ENCODE data around the gene GDI1. TPM values are rescaled to one million over a fixed set of nuclear protein-coding genes. Genes with fewer than 3 reads are reported as not detected.

GDI1 gene
- polyA plus RNA-seq, 1 of the 3 experiments (the other 2 are of a cell fraction), result 408 TPM

GRCh38 chrX:154432210-154432609, 4.7 kb upstream of the GDI1 start:
- H3K4me1 ChIP-seq (ENCODE audit: control insufficient read depth in 1 of 2, insufficient read depth in 2 of 2, low read depth in 1 of 2, low read length in 1 of 2), result peaks cover 0 to 11% of the 10 kb centered on the region in 2 experiments; a peak in 1 of 4 replicates
- no peak overlapping the region for H3K4me3 ChIP-seq (ENCODE audit: low read depth in 2 of 2, low read length in 1 of 2)
- DNase-seq, result no peak
- H3K27me3 ChIP-seq (ENCODE audit: insufficient read depth), result peaks cover 9% of the 10 kb centered on the region
- no peak overlapping the region for H2AFZ ChIP-seq (ENCODE audit: low read depth)
- peaks cover 0 to 11% of the 10 kb centered on the region in 2 experiments for H3K36me3 ChIP-seq (replicated peaks in 1 of 2; ENCODE audit: control insufficient read depth in 1 of 2, insufficient read depth in 2 of 2, low read length in 1 of 2)
- CTCF ChIA-PET, result interaction anchor here (1.5 kb wide), 1 partner anchor 115 kb away, joined by 3 read pairs; the partner anchor contains the start of gene IKBKG
- peaks cover 22% of the 10 kb centered on the region; the same call in 1 of the 2 replicates for H3K79me2 ChIP-seq (ENCODE audit: insufficient read depth)
- H3F3A ChIP-seq (replicated peaks; ENCODE audit: insufficient read depth), result no peaks in the 10 kb centered on the region
- WGBS (ENCODE audit: low lambda C conversion rate), result 49% methylated on average over 6 of the region's 8 CpGs
- H3K4me2 ChIP-seq, result no peak overlapping the region
- TF ChIP-seq GABPA (IDR thresholded peaks at IDR 0.05; ENCODE audit: low read depth), result no peak
- no peak for TF ChIP-seq ZBTB33 (IDR thresholded peaks at IDR 0.05; ENCODE audit: borderline replicate concordance, low read depth)
- TF ChIP-seq FOSL2 (IDR thresholded peaks at IDR 0.05; ENCODE audit: borderline replicate concordance, low read depth), result no peak
- no peak for TF ChIP-seq POLR2AphosphoS5 (IDR thresholded peaks at IDR 0.05; ENCODE audit: low read depth, low read length)
- TF ChIP-seq EZH2phosphoT487 (IDR thresholded peaks at IDR 0.05; ENCODE audit: borderline replicate concordance, low read depth), result no peak
- TF ChIP-seq SIN3A (IDR thresholded peaks at IDR 0.05; ENCODE audit: borderline replicate concordance, low read depth, low read length), result no peak
- TF ChIP-seq TEAD4 (IDR thresholded peaks at IDR 0.05; ENCODE audit: borderline replicate concordance, insufficient read depth), result no peak
- TF ChIP-seq USF1 (IDR thresholded peaks at IDR 0.05; ENCODE audit: borderline replicate concordance, low read depth), result no peak
- no peak for TF ChIP-seq RXRA (IDR thresholded peaks at IDR 0.05; ENCODE audit: borderline replicate concordance, low read depth)
- TF ChIP-seq EP300 (IDR thresholded peaks at IDR 0.05; ENCODE audit: borderline replicate concordance in 1 of 2, low read depth in 1 of 2, low read length in 1 of 2), result no peak
- no peak for TF ChIP-seq NRF1 (IDR thresholded peaks at IDR 0.05; ENCODE audit: low read depth, low read length)
- no peak for TF ChIP-seq RFX5 (IDR thresholded peaks at IDR 0.05; ENCODE audit: low read length)
- no peak for TF ChIP-seq NFIC (IDR thresholded peaks at IDR 0.05; ENCODE audit: borderline replicate concordance)
- TF ChIP-seq MAX (IDR thresholded peaks at IDR 0.05; ENCODE audit: low read depth), result no peak
- TF ChIP-seq CHD2 (IDR thresholded peaks at IDR 0.05; ENCODE audit: low read length, partially characterized antibody), result no peak
- no peak for TF ChIP-seq MEF2A (IDR thresholded peaks at IDR 0.05; ENCODE audit: borderline replicate concordance, low read depth)
- TF ChIP-seq RCOR1 (IDR thresholded peaks at IDR 0.05; ENCODE audit: low read length), result no peak
- TF ChIP-seq, protein P1, sequence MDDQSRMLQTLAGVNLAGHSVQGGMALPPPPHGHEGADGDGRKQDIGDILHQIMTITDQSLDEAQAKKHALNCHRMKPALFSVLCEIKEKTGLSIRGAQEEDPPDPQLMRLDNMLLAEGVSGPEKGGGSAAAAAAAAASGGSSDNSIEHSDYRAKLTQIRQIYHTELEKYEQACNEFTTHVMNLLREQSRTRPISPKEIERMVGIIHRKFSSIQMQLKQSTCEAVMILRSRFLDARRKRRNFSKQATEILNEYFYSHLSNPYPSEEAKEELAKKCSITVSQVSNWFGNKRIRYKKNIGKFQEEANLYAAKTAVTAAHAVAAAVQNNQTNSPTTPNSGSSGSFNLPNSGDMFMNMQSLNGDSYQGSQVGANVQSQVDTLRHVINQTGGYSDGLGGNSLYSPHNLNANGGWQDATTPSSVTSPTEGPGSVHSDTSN (IDR thresholded peaks at IDR 0.05), result no peak
- H3K9me3 ChIP-seq, result no peaks in the 10 kb centered on the region
- no peak overlapping the region for H3K27ac ChIP-seq (ENCODE audit: low read depth in 2 of 2, low read length in 1 of 2)
- no peaks in the 10 kb centered on the region for H3K9me2 ChIP-seq
- POLR2A ChIA-PET, result interaction anchor here (0.9 kb wide), 1 partner anchor 20 kb away, joined by 3 read pairs; no protein-coding TSS in a partner anchor
- H3K9ac ChIP-seq, result no peak overlapping the region
- no peaks in the 10 kb centered on the region for H4K20me1 ChIP-seq (ENCODE audit: insufficient read depth)
